Neuronal stem cell (in vitro differentiated cells): ENCODE measurements around the gene MSANTD4.

Experiments used
- DNase-seq: peaks from one replicate; pipeline ENCODE4 v3.0.0-alpha.2; 2013; ENCODE audit warnings: low spot score
- H2AFZ ChIP-seq: one replicate; pipeline ENCODE4 v1.6.1; 2013; ENCODE audit warnings: mild to moderate bottlenecking, low read length, inconsistent platforms
- H2AK5ac ChIP-seq: 2 replicates; pipeline ENCODE4 v1.6.1; 2013; ENCODE audit warnings: low read depth, mild to moderate bottlenecking, inconsistent platforms, low read length, moderate library complexity, mixed read lengths
- H2BK120ac ChIP-seq: 2 replicates; pipeline ENCODE4 v1.6.1; 2013; ENCODE audit warnings: low read depth, mild to moderate bottlenecking, inconsistent platforms, low read length, moderate library complexity, mixed read lengths
- H2BK12ac ChIP-seq: one replicate; pipeline ENCODE4 v1.6.1; 2013; ENCODE audit warnings: low read length, inconsistent platforms
- H2BK15ac ChIP-seq: 2 replicates; pipeline ENCODE4 v1.6.1; 2013; ENCODE audit warnings: mild to moderate bottlenecking, low read length, inconsistent platforms, mixed read lengths
- H2BK5ac ChIP-seq: one replicate; pipeline ENCODE4 v1.6.1; 2013; ENCODE audit warnings: inconsistent platforms, mild to moderate bottlenecking, low read length, moderate library complexity
- H3K14ac ChIP-seq: one replicate; pipeline ENCODE4 v1.6.1; 2013; ENCODE audit warnings: low read length, inconsistent platforms
- H3K18ac ChIP-seq: 2 replicates; pipeline ENCODE4 v1.6.1; 2013; ENCODE audit warnings: low read length, inconsistent platforms
- H3K23ac ChIP-seq: 2 replicates; pipeline ENCODE4 v1.6.1; 2013; ENCODE audit warnings: low read depth, mild to moderate bottlenecking, mixed read lengths, low read length, inconsistent platforms; ENCODE audit not compliant: poor library complexity
- H3K27ac ChIP-seq: replicated peaks from 3 replicates; pipeline ENCODE4 v1.5.1; 2013; ENCODE audit warnings: low read length, inconsistent platforms
- H3K27me3 ChIP-seq, 3 experiments: 2 replicates each; pipeline ENCODE4 v1.6.1; 2013; ENCODE audit warnings: low read length in 3 of 3, mild to moderate bottlenecking in 2 of 3, inconsistent platforms in 1 of 3, low read depth in 1 of 3, mixed read lengths in 1 of 3, moderate library complexity in 1 of 3; ENCODE audit not compliant: control insufficient read depth in 3 of 3, insufficient read depth in 3 of 3
- H3K36me3 ChIP-seq, 2 donors: replicated peaks in 1 of 2; 2 replicates each; pipeline ENCODE4 v1.6.1; 2013; ENCODE audit warnings: low read length in 2 of 2; ENCODE audit not compliant: control insufficient read depth in 2 of 2, insufficient read depth in 2 of 2
- H3K4ac ChIP-seq: 2 replicates; pipeline ENCODE4 v1.6.1; 2013; ENCODE audit warnings: inconsistent platforms, mild to moderate bottlenecking, low read length, moderate library complexity
- H3K4me1 ChIP-seq, 2 donors: 1 replicate in 1 of 2; 2 replicates in 1 of 2; pipeline ENCODE4 v1.6.1; 2013; ENCODE audit warnings: low read length in 2 of 2, low read depth in 1 of 2; ENCODE audit not compliant: control insufficient read depth in 2 of 2, insufficient read depth in 1 of 2
- H3K4me2 ChIP-seq: one replicate; pipeline ENCODE4 v1.6.1; 2013; ENCODE audit warnings: mild to moderate bottlenecking, low read length, inconsistent platforms; ENCODE audit not compliant: insufficient read depth, poor library complexity, severe bottlenecking
- H3K4me3 ChIP-seq, 2 donors: 2 replicates each; pipeline ENCODE4 v1.5.1; 2013; ENCODE audit warnings: low read length in 2 of 2, mild to moderate bottlenecking in 2 of 2, inconsistent platforms in 1 of 2, moderate library complexity in 1 of 2
- H3K79me1 ChIP-seq: one replicate; pipeline ENCODE4 v1.6.1; 2013; ENCODE audit warnings: low read depth, mild to moderate bottlenecking, inconsistent platforms, low read length, moderate library complexity
- H3K9ac ChIP-seq: one replicate; pipeline ENCODE4 v1.6.1; 2013; ENCODE audit warnings: mild to moderate bottlenecking, low read depth, low read length, inconsistent platforms; ENCODE audit not compliant: poor library complexity
- H3K9me3 ChIP-seq, 2 donors: replicated peaks in 1 of 2; 2 replicates each; pipeline versions ENCODE3 to v1.6.1; 2013; ENCODE audit warnings: low read length in 2 of 2, mild to moderate bottlenecking in 2 of 2, inconsistent platforms in 1 of 2, low read depth in 1 of 2, mixed read lengths in 1 of 2, moderate library complexity in 1 of 2; ENCODE audit not compliant: control insufficient read depth in 2 of 2, insufficient read depth in 1 of 2
- H4K8ac ChIP-seq: one replicate; pipeline ENCODE4 v1.6.1; 2013; ENCODE audit warnings: low read depth, mild to moderate bottlenecking, inconsistent platforms, low read length, moderate library complexity
- H4K91ac ChIP-seq: one replicate; pipeline ENCODE4 v1.6.1; 2013; ENCODE audit warnings: low read length, low read depth, mild to moderate bottlenecking, inconsistent platforms; ENCODE audit not compliant: poor library complexity
- WGBS, 2 donors: extraction: QIAGEN DNeasy Blood & Tissue Kit; methylation state at CpG; one replicate each; pipeline ENCODE4 v1.1.7; 2013; ENCODE audit warnings: missing lambda C conversion rate in 2 of 2, mixed read lengths in 1 of 2; ENCODE audit not compliant: insufficient read length in 2 of 2, insufficient replicate concordance in 1 of 2; ENCODE audit errors: extremely low coverage in 2 of 2; 5-methylcytosine and 5-hydroxymethylcytosine counted together

Gene MSANTD4

DNA sequence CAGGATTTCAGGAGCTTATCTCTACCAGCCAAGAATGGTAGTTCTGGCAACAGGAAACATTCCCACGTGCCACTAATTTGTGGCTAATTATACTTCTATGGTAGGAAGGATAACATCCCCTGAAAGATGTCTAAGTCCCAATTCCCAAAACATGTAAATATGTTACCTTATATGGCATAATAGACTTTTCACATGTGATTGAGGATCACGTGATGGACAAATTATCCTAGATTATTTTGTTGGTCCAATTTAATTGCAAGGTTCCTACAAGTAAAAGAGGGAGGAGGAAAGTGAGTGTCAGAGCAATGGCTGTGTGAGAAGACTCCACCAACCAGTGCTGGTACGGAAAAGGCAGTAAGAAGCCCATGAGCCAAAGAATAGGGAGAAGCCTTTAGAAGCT, 9.9 kb upstream of the MSANTD4 start:
- Histone ChIP-seq H3K23ac (no peak overlapping the region), H3K9ac (no peak overlapping the region), H2BK15ac (no peak overlapping the region), H3K4me3 (no peak overlapping the region), H3K9me3 (no peaks in the 10 kb centered on the region), H2BK5ac (no peak overlapping the region), H3K36me3 (no peaks in the 10 kb centered on the region), H3K79me1 (no peaks in the 10 kb centered on the region), H3K27me3 (no peaks in the 10 kb centered on the region), H3K4me2 (no peak overlapping the region), H4K91ac (no peak overlapping the region), H3K18ac (no peak overlapping the region), H3K4ac (no peak overlapping the region), H3K14ac (no peak overlapping the region), H2BK12ac (no peak overlapping the region), H2AFZ (no peak overlapping the region), H3K27ac (no peak overlapping the region), H4K8ac (no peak overlapping the region), H2AK5ac (no peak overlapping the region), H3K4me1 (peaks cover 0 to 7% of the 10 kb centered on the region in 2 donors), H2BK120ac (no peak overlapping the region)
- WGBS, 2 donors: no CpG with 5 or more reads among the region's 3 CpGs
- no peak for DNase-seq

DNA sequence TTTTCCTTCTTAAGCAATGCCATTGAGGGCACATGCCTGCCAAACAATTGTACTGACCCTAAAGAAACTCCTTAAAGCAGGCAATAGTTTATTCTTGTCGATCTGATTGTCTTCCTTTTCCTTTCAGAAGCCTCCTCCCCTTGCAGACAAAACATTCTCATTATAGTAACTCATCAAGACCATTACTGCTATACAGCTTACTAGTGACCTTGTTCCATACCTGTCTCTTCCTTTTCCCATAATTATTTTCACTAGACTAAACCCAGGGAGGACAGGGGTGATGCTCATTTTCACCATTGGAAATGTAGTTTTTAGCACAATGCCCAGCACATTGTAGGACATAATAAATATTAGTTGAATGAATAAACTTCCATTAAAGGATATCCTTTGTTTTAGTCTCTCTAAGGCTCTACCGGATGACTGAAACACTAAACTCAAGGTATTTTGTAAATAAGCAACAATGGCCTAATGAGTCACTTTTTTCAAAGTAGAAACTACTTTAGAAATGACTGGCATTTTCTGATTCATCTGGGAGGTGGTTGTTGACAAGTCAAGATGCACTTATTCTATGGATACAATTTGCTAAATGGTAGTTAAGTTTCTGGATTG, 9.3 kb upstream of the MSANTD4 start:
- Histone ChIP-seq H3K14ac (no peak overlapping the region), H2BK15ac (no peak overlapping the region), H3K79me1 (no peaks in the 10 kb centered on the region), H3K9me3 (no peaks in the 10 kb centered on the region), H4K91ac (no peak overlapping the region), H3K9ac (no peak overlapping the region), H2BK12ac (no peak overlapping the region), H2AK5ac (no peak overlapping the region), H4K8ac (no peak overlapping the region), H2BK120ac (no peak overlapping the region), H3K27me3 (no peaks in the 10 kb centered on the region), H3K23ac (no peak overlapping the region), H3K4me1 (peaks cover 0 to 7% of the 10 kb centered on the region in 2 donors), H3K4me2 (no peak overlapping the region), H3K18ac (no peak overlapping the region), H3K27ac (no peak overlapping the region), H2AFZ (peak overlapping the region; percentile 18), H3K4me3 (no peak overlapping the region), H2BK5ac (no peak overlapping the region), H3K4ac (no peak overlapping the region), H3K36me3 (no peaks in the 10 kb centered on the region)
- WGBS, 2 donors: no CpG with 5 or more reads among the region's 2 CpGs
- DNase-seq: no peak

DNA sequence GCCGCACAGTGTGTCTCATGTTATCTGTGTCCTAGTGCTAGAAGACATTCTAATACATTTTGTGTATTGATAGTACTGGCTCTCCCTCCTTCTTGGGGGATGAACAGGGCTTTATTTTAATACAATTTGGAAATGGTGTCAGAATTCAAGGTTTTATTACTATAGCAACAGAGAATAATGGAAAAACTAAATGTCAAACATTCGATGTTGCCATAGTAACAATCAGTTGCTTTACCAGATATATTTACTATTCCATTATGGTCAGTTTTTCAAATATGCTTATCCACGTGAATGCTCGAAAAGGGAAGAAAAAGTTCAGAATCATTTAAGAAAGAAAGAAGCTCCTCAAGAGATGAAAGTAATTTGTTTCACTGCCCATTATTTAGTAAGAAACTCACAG, 8.6 kb upstream of the MSANTD4 start:
- no peak overlapping the region for H3K18ac ChIP-seq
- H3K4me1 ChIP-seq: peaks cover 0 to 7% of the 10 kb centered on the region in 2 donors
- no peak overlapping the region for H4K8ac ChIP-seq
- no peak overlapping the region for H2AK5ac ChIP-seq
- H2BK12ac ChIP-seq: no peak overlapping the region
- H3K36me3 ChIP-seq: no peaks in the 10 kb centered on the region
- no peak overlapping the region for H3K14ac ChIP-seq
- no peak overlapping the region for H3K23ac ChIP-seq
- no peaks in the 10 kb centered on the region for H3K79me1 ChIP-seq
- no peaks in the 10 kb centered on the region for H3K27me3 ChIP-seq
- H3K4me3 ChIP-seq: no peak overlapping the region
- no peak overlapping the region for H4K91ac ChIP-seq
- no peak for DNase-seq
- H3K27ac ChIP-seq: no peak overlapping the region
- H3K9ac ChIP-seq: no peak overlapping the region
- no CpG with 5 or more reads among the region's 4 CpGs for WGBS, 2 donors
- H2AFZ ChIP-seq: no peak overlapping the region
- H2BK15ac ChIP-seq: no peak overlapping the region
- H2BK120ac ChIP-seq: no peak overlapping the region
- no peak overlapping the region for H3K4ac ChIP-seq
- H3K4me2 ChIP-seq: no peak overlapping the region
- no peak overlapping the region for H2BK5ac ChIP-seq
- no peaks in the 10 kb centered on the region for H3K9me3 ChIP-seq

DNA sequence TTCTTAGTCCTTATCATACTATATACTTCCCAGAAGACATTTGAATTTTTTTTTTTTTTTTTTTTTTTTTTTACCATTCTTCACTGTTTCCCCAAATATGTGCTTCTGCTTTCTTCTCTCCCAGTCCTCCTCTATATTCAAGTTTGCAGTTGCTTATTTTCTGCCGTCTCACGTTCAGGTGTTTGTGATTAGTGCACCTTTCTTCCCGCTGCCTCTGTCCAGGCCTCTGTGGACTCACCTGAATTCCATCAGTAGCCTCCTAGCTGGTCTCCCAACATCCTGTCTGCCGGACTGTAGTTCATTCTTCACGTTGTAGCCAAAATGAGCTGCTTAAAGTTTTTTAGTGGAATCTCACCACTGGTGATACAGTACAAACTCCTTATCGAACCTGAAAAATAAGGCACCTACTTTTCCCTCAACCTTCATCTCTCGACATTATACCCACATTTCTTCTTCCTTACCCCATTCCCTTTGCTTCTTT, 795 bp upstream of the MSANTD4 start:
- H2BK15ac ChIP-seq: no peak overlapping the region
- peaks cover 5 to 6% of the 10 kb centered on the region in 2 donors for H3K4me1 ChIP-seq
- no peak overlapping the region for H3K27ac ChIP-seq
- DNase-seq: no peak
- no peak overlapping the region for H3K4ac ChIP-seq
- no peaks in the 10 kb centered on the region for H3K9me3 ChIP-seq
- H2AFZ ChIP-seq: peak overlapping the region; percentile 91
- no peak overlapping the region for H4K8ac ChIP-seq
- H3K79me1 ChIP-seq: peaks cover 3% of the 10 kb centered on the region
- WGBS, 2 donors: 100% methylated on average over 1 to 2 of the region's 7 CpGs
- no peak overlapping the region for H3K9ac ChIP-seq
- H3K4me3 ChIP-seq: peak overlapping the region; percentile 86 to 98
- no peaks in the 10 kb centered on the region for H3K27me3 ChIP-seq
- peaks cover 0 to 14% of the 10 kb centered on the region in 2 donors for H3K36me3 ChIP-seq
- no peak overlapping the region for H4K91ac ChIP-seq
- no peak overlapping the region for H2AK5ac ChIP-seq
- H2BK5ac ChIP-seq: no peak overlapping the region
- no peak overlapping the region for H3K14ac ChIP-seq
- H2BK12ac ChIP-seq: no peak overlapping the region
- H3K23ac ChIP-seq: no peak overlapping the region
- no peak overlapping the region for H2BK120ac ChIP-seq
- H3K18ac ChIP-seq: no peak overlapping the region
- H3K4me2 ChIP-seq: peak overlapping the region; percentile 53
